PC-9 (cell line): ENCODE data around the gene WDR11. TPM values are rescaled to one million over a fixed set of nuclear protein-coding genes. Genes with fewer than 3 reads are reported as not detected.

ENCODE experiments used
- BruUV-seq: library from RNA; stranded (reverse); fragments of 400-500 nt; replicated peaks from 2 replicates; lab custom pipeline; 2021; lab: Mats Ljungman, UMichigan
- CTCF ChIA-PET: fragments of 300-600 bp; sonication (Branson Sonifier 250); formaldehyde crosslinking; loops from one replicate; lab custom pipeline; 2022; ENCODE audit warnings: antibody characterized with exemption; lab: Charles Lee
- POLR2A ChIA-PET: fragments of 300-600 bp; sonication (Branson Sonifier 250); formaldehyde crosslinking; loops from one replicate; lab custom pipeline; 2022; ENCODE audit warnings: antibody characterized with exemption; ENCODE audit not compliant: unreplicated experiment; lab: Charles Lee
- DNase-seq, 2 experiments: peaks; one replicate each; pipeline versions ENCODE4 v3.0.0 to v3.0.0-alpha.2; 2015 to 2022; ENCODE audit warnings: mixed read lengths in 1 of 2
- H2AFZ ChIP-seq: fragments of 200-600 bp; sonication (generic); 2 replicates; pipeline ENCODE4 v1.8.1; 2017; ENCODE audit warnings: antibody characterized with exemption
- H3F3A ChIP-seq: fragments of 200-600 bp; sonication (generic); 2 replicates; pipeline ENCODE4 v1.8.1; 2017; ENCODE audit warnings: antibody characterized with exemption, mild to moderate bottlenecking, low read depth; ENCODE audit not compliant: insufficient read depth
- H3K27ac ChIP-seq: fragments of 200-600 bp; sonication (generic); 2 replicates; pipeline ENCODE4 v1.6.1; 2016; ENCODE audit warnings: mixed run types
- H3K27me3 ChIP-seq: fragments of 200-600 bp; sonication (generic); 2 replicates; pipeline ENCODE4 v1.6.1; 2016; ENCODE audit warnings: low read depth, mixed run types; ENCODE audit not compliant: insufficient read depth
- H3K36me3 ChIP-seq: fragments of 200-600 bp; sonication (generic); 2 replicates; pipeline ENCODE4 v1.6.1; 2016; ENCODE audit warnings: low read depth, mixed run types
- H3K4me1 ChIP-seq: fragments of 200-600 bp; sonication (generic); replicated peaks from 2 replicates; pipeline ENCODE4 v1.6.1; 2016; ENCODE audit warnings: mixed run types; ENCODE audit not compliant: insufficient read depth
- H3K4me2 ChIP-seq: fragments of 200-600 bp; sonication (generic); 2 replicates; pipeline ENCODE4 v1.6.1; 2017; ENCODE audit warnings: mixed run types
- H3K4me3 ChIP-seq: fragments of 200-600 bp; sonication (generic); 2 replicates; pipeline ENCODE4 v1.6.1; 2016; ENCODE audit warnings: mixed run types
- H3K79me2 ChIP-seq: fragments of 200-600 bp; sonication (generic); 2 replicates; pipeline ENCODE4 v1.6.1; 2017; ENCODE audit warnings: low read depth, mixed run types
- H3K9me2 ChIP-seq: fragments of 200-600 bp; sonication (generic); 2 replicates; pipeline ENCODE4 v1.8.1; 2017; ENCODE audit warnings: mild to moderate bottlenecking; ENCODE audit not compliant: insufficient read depth
- H3K9me3 ChIP-seq: fragments of 200-600 bp; sonication (generic); 2 replicates; pipeline ENCODE4 v1.8.1; 2016; ENCODE audit warnings: low read depth; ENCODE audit not compliant: insufficient read depth
- H4K20me1 ChIP-seq: fragments of 200-600 bp; sonication (generic); 2 replicates; pipeline ENCODE4 v1.8.1; 2017; ENCODE audit not compliant: insufficient read depth
- EZH2 ChIP-seq: fragments of 200-600 bp; sonication (generic); IDR thresholded peaks from 2 replicates; pipeline ENCODE4 v1.8.0; 2017; ENCODE audit warnings: antibody characterized with exemption, low read depth
- intact Hi-C: fragments of 100-400 bp; cut with micrococcal nuclease; formaldehyde crosslinking; loops from one replicate; pipeline ENCODE4 v1.10.0; 2022; ENCODE audit not compliant: unreplicated experiment
- total RNA-seq: library from RNA; stranded (reverse); gene quantifications from 2 replicates; pipeline ENCODE4 v1.2.3, GENCODE V29; 2021
- TF ChIP-seq, protein P1 (sequence below): fragments of 200-600 bp; sonication (generic); conservative IDR thresholded peaks from 2 replicates; pipeline ENCODE4 v1.6.1; 2017; ENCODE audit warnings: mixed run types, antibody characterized with exemption, mild to moderate bottlenecking, moderate library complexity

WDR11 gene
- total RNA-seq, 1 experiment from 2014 or later = 27.4 TPM

- no peak for DNase-seq
- H3F3A ChIP-seq = no peaks in the 10 kb centered on the region
- BruUV-seq = no TSS peak
- H3K9me2 ChIP-seq = no peaks in the 10 kb centered on the region
- no peak overlapping the region for H3K4me3 ChIP-seq
- no peak overlapping the region for H2AFZ ChIP-seq
- no peaks in the 10 kb centered on the region for H3K4me1 ChIP-seq
- CTCF ChIA-PET = no interaction called here
- no peak overlapping the region for H3K27ac ChIP-seq
- H3K79me2 ChIP-seq = no peaks in the 10 kb centered on the region
- POLR2A ChIA-PET = no interaction called here
- H3K9me3 ChIP-seq = no peaks in the 10 kb centered on the region
- TF ChIP-seq, protein P1, sequence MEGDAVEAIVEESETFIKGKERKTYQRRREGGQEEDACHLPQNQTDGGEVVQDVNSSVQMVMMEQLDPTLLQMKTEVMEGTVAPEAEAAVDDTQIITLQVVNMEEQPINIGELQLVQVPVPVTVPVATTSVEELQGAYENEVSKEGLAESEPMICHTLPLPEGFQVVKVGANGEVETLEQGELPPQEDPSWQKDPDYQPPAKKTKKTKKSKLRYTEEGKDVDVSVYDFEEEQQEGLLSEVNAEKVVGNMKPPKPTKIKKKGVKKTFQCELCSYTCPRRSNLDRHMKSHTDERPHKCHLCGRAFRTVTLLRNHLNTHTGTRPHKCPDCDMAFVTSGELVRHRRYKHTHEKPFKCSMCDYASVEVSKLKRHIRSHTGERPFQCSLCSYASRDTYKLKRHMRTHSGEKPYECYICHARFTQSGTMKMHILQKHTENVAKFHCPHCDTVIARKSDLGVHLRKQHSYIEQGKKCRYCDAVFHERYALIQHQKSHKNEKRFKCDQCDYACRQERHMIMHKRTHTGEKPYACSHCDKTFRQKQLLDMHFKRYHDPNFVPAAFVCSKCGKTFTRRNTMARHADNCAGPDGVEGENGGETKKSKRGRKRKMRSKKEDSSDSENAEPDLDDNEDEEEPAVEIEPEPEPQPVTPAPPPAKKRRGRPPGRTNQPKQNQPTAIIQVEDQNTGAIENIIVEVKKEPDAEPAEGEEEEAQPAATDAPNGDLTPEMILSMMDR = no peak
- no peak for TF ChIP-seq EZH2
- H3K36me3 ChIP-seq = no peaks in the 10 kb centered on the region
- intact Hi-C loops = no loop called here
- peaks cover 23% of the 10 kb centered on the region for H3K27me3 ChIP-seq
- H3K4me2 ChIP-seq = no peak overlapping the region
- no peaks in the 10 kb centered on the region for H4K20me1 ChIP-seq
Observed at GRCh38 chr10:120810298-120810697, 40.9 kb upstream of the WDR11 start.

GRCh38 chr10:120813085-120813484 is 38.1 kb upstream of the WDR11 start:
- Histone ChIP-seq H3K4me1 (no peaks in the 10 kb centered on the region), H3K4me3 (no peak overlapping the region), H3K79me2 (no peaks in the 10 kb centered on the region), H4K20me1 (no peaks in the 10 kb centered on the region), H3K9me3 (no peaks in the 10 kb centered on the region), H2AFZ (no peak overlapping the region), H3K9me2 (no peaks in the 10 kb centered on the region), H3K27me3 (peaks cover 20% of the 10 kb centered on the region), H3K4me2 (no peak overlapping the region), H3K27ac (no peak overlapping the region), H3K36me3 (no peaks in the 10 kb centered on the region), H3F3A (no peaks in the 10 kb centered on the region)
- TF ChIP-seq EZH2 = no peak
- TF ChIP-seq, protein P1 = no peak
- DNase-seq = no peak
- POLR2A ChIA-PET = no interaction called here
- CTCF ChIA-PET = no interaction called here
- no TSS peak for BruUV-seq
- intact Hi-C loops = no loop called here

GRCh38 chr10:120818301-120818700 is 32.9 kb upstream of the WDR11 start:
- no TSS peak for BruUV-seq
- no peak overlapping the region for H3K4me2 ChIP-seq
- no peak for TF ChIP-seq EZH2
- TF ChIP-seq, protein P1 = no peak
- peaks cover 56% of the 10 kb centered on the region for H3K27me3 ChIP-seq
- no peaks in the 10 kb centered on the region for H3K9me2 ChIP-seq
- no peak for DNase-seq
- ChIA-PET POLR2A (no interaction called here), CTCF (no interaction called here)
- H3K79me2 ChIP-seq = no peaks in the 10 kb centered on the region
- H2AFZ ChIP-seq = no peak overlapping the region
- no peak overlapping the region for H3K4me3 ChIP-seq
- no peaks in the 10 kb centered on the region for H3K4me1 ChIP-seq
- intact Hi-C loops = no loop called here
- no peaks in the 10 kb centered on the region for H3K36me3 ChIP-seq
- no peaks in the 10 kb centered on the region for H4K20me1 ChIP-seq
- H3K27ac ChIP-seq = no peak overlapping the region
- no peaks in the 10 kb centered on the region for H3F3A ChIP-seq
- no peaks in the 10 kb centered on the region for H3K9me3 ChIP-seq
